Measurements from ENCODE around the gene AGAP1. TPM values are rescaled to one million over a fixed set of nuclear protein-coding genes. Genes with fewer than 3 reads are reported as not detected.

AGAP1 gene
- total and polyA plus RNA-seq, 4 donors, result 36.1 to 79.4 (median 52.6) TPM

- peaks cover 28% of the 10 kb centered on the region for H3K4me1 ChIP-seq (ENCODE audit: control insufficient read depth, insufficient read depth, low read length)
- WGBS (ENCODE audit: insufficient coverage), result 77% methylated on average over 8 of the region's 9 CpGs
- DNase-seq (ENCODE audit: low read depth in 4 of 6, low spot score in 6 of 6), result no peak
- no peaks in the 10 kb centered on the region for H3K36me3 ChIP-seq (ENCODE audit: control insufficient read depth, insufficient read depth, low read length)
- H3K9me3 ChIP-seq (ENCODE audit: control insufficient read depth, insufficient read depth, low read length), result no peaks in the 10 kb centered on the region
- no peak overlapping the region for H3K4me3 ChIP-seq (ENCODE audit: low read depth, low read length)
- H3K27ac ChIP-seq (ENCODE audit: low read depth, low read length), result no peak overlapping the region
- H3K27me3 ChIP-seq (ENCODE audit: control insufficient read depth, insufficient read depth, low read length), result no peaks in the 10 kb centered on the region
Measured at GRCh38 chr2:235587202-235587601, 93.4 kb downstream of the AGAP1 start.

GRCh38 chr2:235588750-235589149 is 94.9 kb downstream of the AGAP1 start:
- 56% methylated on average over 4 of the region's 9 CpGs for WGBS (ENCODE audit: insufficient coverage)
- H3K9me3 ChIP-seq (ENCODE audit: control insufficient read depth, insufficient read depth, low read length), result no peaks in the 10 kb centered on the region
- no peaks in the 10 kb centered on the region for H3K27me3 ChIP-seq (ENCODE audit: control insufficient read depth, insufficient read depth, low read length)
- no peaks in the 10 kb centered on the region for H3K36me3 ChIP-seq (ENCODE audit: control insufficient read depth, insufficient read depth, low read length)
- DNase-seq (ENCODE audit: low read depth in 4 of 6, low spot score in 6 of 6), result peak in 2 of 6 donors; percentile 47 to 51
- no peak overlapping the region for H3K4me3 ChIP-seq (ENCODE audit: low read depth, low read length)
- H3K4me1 ChIP-seq (ENCODE audit: control insufficient read depth, insufficient read depth, low read length), result peaks cover 25% of the 10 kb centered on the region
- no peak overlapping the region for H3K27ac ChIP-seq (ENCODE audit: low read depth, low read length)

- 93% methylated on average over 6 of the region's 14 CpGs for WGBS (ENCODE audit: insufficient coverage)
- H3K4me3 ChIP-seq (ENCODE audit: low read depth, low read length), result no peak overlapping the region
Measured at GRCh38 chr2:235591231-235591730, 97.4 kb downstream of the AGAP1 start.

GRCh38 chr2:235591921-235592320 is 98.1 kb downstream of the AGAP1 start:
- WGBS (ENCODE audit: insufficient coverage), result 62% methylated on average over 5 of the region's 5 CpGs
- no peak overlapping the region for H3K4me3 ChIP-seq (ENCODE audit: low read depth, low read length)
- H3K9me3 ChIP-seq (ENCODE audit: control insufficient read depth, insufficient read depth, low read length), result no peaks in the 10 kb centered on the region
- no peaks in the 10 kb centered on the region for H3K27me3 ChIP-seq (ENCODE audit: control insufficient read depth, insufficient read depth, low read length)
- H3K36me3 ChIP-seq (ENCODE audit: control insufficient read depth, insufficient read depth, low read length), result no peaks in the 10 kb centered on the region
- peaks cover 22% of the 10 kb centered on the region for H3K4me1 ChIP-seq (ENCODE audit: control insufficient read depth, insufficient read depth, low read length)
- no peak overlapping the region for H3K27ac ChIP-seq (ENCODE audit: low read depth, low read length)
- DNase-seq (ENCODE audit: low read depth in 4 of 6, low spot score in 6 of 6), result no peak

More at GRCh38 chr2:235591231-235591730, 97.4 kb downstream of the AGAP1 start:
- H3K4me1 ChIP-seq (ENCODE audit: control insufficient read depth, insufficient read depth, low read length), result peaks cover 19% of the 10 kb centered on the region
- H3K27me3 ChIP-seq (ENCODE audit: control insufficient read depth, insufficient read depth, low read length), result no peaks in the 10 kb centered on the region
- DNase-seq (ENCODE audit: low read depth in 4 of 6, low spot score in 6 of 6), result no peak
- no peak overlapping the region for H3K27ac ChIP-seq (ENCODE audit: low read depth, low read length)
- H3K9me3 ChIP-seq (ENCODE audit: control insufficient read depth, insufficient read depth, low read length), result no peaks in the 10 kb centered on the region
- no peaks in the 10 kb centered on the region for H3K36me3 ChIP-seq (ENCODE audit: control insufficient read depth, insufficient read depth, low read length)

- Histone ChIP-seq H3K27ac (ENCODE audit: low read depth, low read length) (no peak overlapping the region), H3K36me3 (ENCODE audit: control insufficient read depth, insufficient read depth, low read length) (no peaks in the 10 kb centered on the region), H3K27me3 (ENCODE audit: control insufficient read depth, insufficient read depth, low read length) (no peaks in the 10 kb centered on the region), H3K4me3 (ENCODE audit: low read depth, low read length) (no peak overlapping the region), H3K9me3 (ENCODE audit: control insufficient read depth, insufficient read depth, low read length) (no peaks in the 10 kb centered on the region), H3K4me1 (ENCODE audit: control insufficient read depth, insufficient read depth, low read length) (peaks cover 26% of the 10 kb centered on the region)
- 88% methylated on average over 11 of the region's 11 CpGs for WGBS (ENCODE audit: insufficient coverage)
- no peak for DNase-seq (ENCODE audit: low read depth in 4 of 6, low spot score in 6 of 6)
Measured at GRCh38 chr2:235592430-235592829, 98.6 kb downstream of the AGAP1 start.

GRCh38 chr2:235592836-235593235 is 99.0 kb downstream of the AGAP1 start:
- H3K4me1 ChIP-seq (ENCODE audit: control insufficient read depth, insufficient read depth, low read length), result peaks cover 26% of the 10 kb centered on the region
- H3K4me3 ChIP-seq (ENCODE audit: low read depth, low read length), result no peak overlapping the region
- DNase-seq (ENCODE audit: low read depth in 4 of 6, low spot score in 6 of 6), result no peak
- no peaks in the 10 kb centered on the region for H3K36me3 ChIP-seq (ENCODE audit: control insufficient read depth, insufficient read depth, low read length)
- no peaks in the 10 kb centered on the region for H3K9me3 ChIP-seq (ENCODE audit: control insufficient read depth, insufficient read depth, low read length)
- no peak overlapping the region for H3K27ac ChIP-seq (ENCODE audit: low read depth, low read length)
- WGBS (ENCODE audit: insufficient coverage), result 82% methylated on average over 4 of the region's 6 CpGs
- H3K27me3 ChIP-seq (ENCODE audit: control insufficient read depth, insufficient read depth, low read length), result no peaks in the 10 kb centered on the region

- peaks cover 27% of the 10 kb centered on the region for H3K4me1 ChIP-seq (ENCODE audit: control insufficient read depth, insufficient read depth, low read length)
- H3K36me3 ChIP-seq (ENCODE audit: control insufficient read depth, insufficient read depth, low read length), result no peaks in the 10 kb centered on the region
- H3K27me3 ChIP-seq (ENCODE audit: control insufficient read depth, insufficient read depth, low read length), result no peaks in the 10 kb centered on the region
- no CpG with 5 or more reads among the region's 3 CpGs for WGBS (ENCODE audit: insufficient coverage)
- H3K27ac ChIP-seq (ENCODE audit: low read depth, low read length), result no peak overlapping the region
- peak in 5 of 6 donors; percentile 53 to 96 (median 66) for DNase-seq (ENCODE audit: low read depth in 4 of 6, low spot score in 6 of 6)
- no peak overlapping the region for H3K4me3 ChIP-seq (ENCODE audit: low read depth, low read length)
- no peaks in the 10 kb centered on the region for H3K9me3 ChIP-seq (ENCODE audit: control insufficient read depth, insufficient read depth, low read length)
Measured at GRCh38 chr2:235594041-235594440, 100.2 kb downstream of the AGAP1 start.

GRCh38 chr2:235594964-235595363 is 101.1 kb downstream of the AGAP1 start:
- H3K27ac ChIP-seq (ENCODE audit: low read depth, low read length), result no peak overlapping the region

GRCh38 chr2:235595422-235596010 is 101.7 kb downstream of the AGAP1 start:
- Histone ChIP-seq H3K4me3 (ENCODE audit: low read depth, low read length) (no peak overlapping the region), H3K27me3 (ENCODE audit: control insufficient read depth, insufficient read depth, low read length) (no peaks in the 10 kb centered on the region), H3K36me3 (ENCODE audit: control insufficient read depth, insufficient read depth, low read length) (no peaks in the 10 kb centered on the region), H3K9me3 (ENCODE audit: control insufficient read depth, insufficient read depth, low read length) (no peaks in the 10 kb centered on the region), H3K27ac (ENCODE audit: low read depth, low read length) (no peak overlapping the region), H3K4me1 (ENCODE audit: control insufficient read depth, insufficient read depth, low read length) (peaks cover 34% of the 10 kb centered on the region)
- DNase-seq (ENCODE audit: low read depth in 4 of 6, low spot score in 6 of 6), result peak in 5 of 6 donors; percentile 64 to 94 (median 78)
- 33% methylated on average over 3 of the region's 10 CpGs for WGBS (ENCODE audit: insufficient coverage)

More at GRCh38 chr2:235594964-235595363, 101.1 kb downstream of the AGAP1 start:
- Histone ChIP-seq H3K27me3 (ENCODE audit: control insufficient read depth, insufficient read depth, low read length) (no peaks in the 10 kb centered on the region), H3K4me3 (ENCODE audit: low read depth, low read length) (no peak overlapping the region), H3K36me3 (ENCODE audit: control insufficient read depth, insufficient read depth, low read length) (no peaks in the 10 kb centered on the region), H3K4me1 (ENCODE audit: control insufficient read depth, insufficient read depth, low read length) (peaks cover 34% of the 10 kb centered on the region), H3K9me3 (ENCODE audit: control insufficient read depth, insufficient read depth, low read length) (no peaks in the 10 kb centered on the region)
- no peak for DNase-seq (ENCODE audit: low read depth in 4 of 6, low spot score in 6 of 6)
- 81% methylated on average over 8 of the region's 8 CpGs for WGBS (ENCODE audit: insufficient coverage)

GRCh38 chr2:235596272-235596671 is 102.4 kb downstream of the AGAP1 start:
- H3K4me3 ChIP-seq (ENCODE audit: low read depth, low read length), result no peak overlapping the region
- peaks cover 32% of the 10 kb centered on the region for H3K4me1 ChIP-seq (ENCODE audit: control insufficient read depth, insufficient read depth, low read length)
- no peak overlapping the region for H3K27ac ChIP-seq (ENCODE audit: low read depth, low read length)
- H3K9me3 ChIP-seq (ENCODE audit: control insufficient read depth, insufficient read depth, low read length), result no peaks in the 10 kb centered on the region
- DNase-seq (ENCODE audit: low read depth in 4 of 6, low spot score in 6 of 6), result no peak
- no peaks in the 10 kb centered on the region for H3K27me3 ChIP-seq (ENCODE audit: control insufficient read depth, insufficient read depth, low read length)
- WGBS (ENCODE audit: insufficient coverage), result 98% methylated on average over 3 of the region's 4 CpGs
- no peaks in the 10 kb centered on the region for H3K36me3 ChIP-seq (ENCODE audit: control insufficient read depth, insufficient read depth, low read length)

Measured in spinal cord (tissue), 10 donors.